GM12878 (cell line): ENCODE data around the gene SCN11A. TPM values are rescaled to one million over a fixed set of nuclear protein-coding genes. Genes with fewer than 3 reads are reported as not detected.

Experiments used
- ATAC-seq: fragments of 200-7000 bp; cut with Tn5 transposase; 3 replicates; pipeline ENCODE4 v1.9.1; 2020; ENCODE audit warnings: mild to moderate bottlenecking, moderate library complexity
- BruUV-seq: library from RNA; stranded (reverse); fragments of 400-500 nt; replicated peaks from 2 replicates; lab custom pipeline; 2021; lab: Mats Ljungman, UMichigan
- CTCF ChIA-PET: fragments of 300-600 bp; sonication (Branson Sonifier 250); formaldehyde crosslinking; extraction: SDS; loops from one replicate; lab custom pipeline; 2021; ENCODE audit warnings: inconsistent platforms; lab: Yijun Ruan, JAX
- POLR2A ChIA-PET: fragments of 350-600 bp; formaldehyde crosslinking; extraction: SDS; loops from one replicate; lab custom pipeline; 2021; ENCODE audit warnings: inconsistent platforms; lab: Charles Lee
- RAD21 ChIA-PET: fragments of 300-600 bp; sonication (Branson Sonifier 250); formaldehyde crosslinking; loops from one replicate; lab custom pipeline; 2023; ENCODE audit warnings: antibody characterized with exemption; ENCODE audit not compliant: unreplicated experiment; lab: Charles Lee
- SMC1A ChIA-PET: fragments of 300-600 bp; sonication (Branson Sonifier 250); formaldehyde crosslinking; loops from one replicate; lab custom pipeline; 2023; ENCODE audit not compliant: unreplicated experiment, uncharacterized antibody; lab: Charles Lee
- DNase-seq: peaks from one replicate; pipeline ENCODE4 v3.0.0-alpha.2; 2011; ENCODE audit warnings: low read depth, low spot score
- FAIRE-seq: peaks from 3 replicates; lab custom pipeline; 2011; peaks lifted over from hg19 to GRCh38; lab: Jason Lieb, UNC
- H2AFZ ChIP-seq: 2 replicates; pipeline ENCODE4 v1.6.0; 2011; ENCODE audit warnings: low read depth, low read length, control low read depth; ENCODE audit not compliant: control insufficient read depth
- H3K27ac ChIP-seq: 2 replicates; pipeline ENCODE4 v1.5.1; 2011; ENCODE audit warnings: control low read depth; ENCODE audit not compliant: control insufficient read depth, insufficient read depth
- H3K27me3 ChIP-seq, 2 experiments: replicated peaks in 1 of 2; 2 replicates each; pipeline versions ENCODE4 v1.6.0 to v1.6.1; 2011; ENCODE audit warnings: low read length in 1 of 2; ENCODE audit not compliant: control insufficient read depth in 2 of 2, insufficient read depth in 2 of 2
- H3K36me3 ChIP-seq, 2 experiments: 2 replicates each; pipeline ENCODE4 v1.5.1; 2011; ENCODE audit warnings: low read length in 1 of 2; ENCODE audit not compliant: control insufficient read depth in 2 of 2, insufficient read depth in 2 of 2
- H3K4me1 ChIP-seq: 2 replicates; pipeline ENCODE4 v1.6.1; 2011; ENCODE audit warnings: mild to moderate bottlenecking, low read length, moderate library complexity, mixed read lengths; ENCODE audit not compliant: control insufficient read depth, insufficient read depth
- H3K4me2 ChIP-seq: 2 replicates; pipeline ENCODE4 v1.6.0; 2011; ENCODE audit warnings: control low read depth; ENCODE audit not compliant: control insufficient read depth, insufficient read depth
- H3K4me3 ChIP-seq: fragments of 200-600 bp; sonication (generic); 2 replicates; pipeline ENCODE4 v1.5.1; 2016
- H3K79me2 ChIP-seq: 2 replicates; pipeline ENCODE4 v1.6.0; 2011; ENCODE audit warnings: low read length; ENCODE audit not compliant: control insufficient read depth, insufficient read depth
- H3K9ac ChIP-seq: 2 replicates; pipeline ENCODE4 v1.8.0; 2011; ENCODE audit warnings: low read length, control low read depth, mixed read lengths; ENCODE audit not compliant: control insufficient read depth, insufficient read depth
- H3K9me3 ChIP-seq: replicated peaks from 3 replicates; pipeline ENCODE4 v1.5.1; 2011; ENCODE audit warnings: mild to moderate bottlenecking, low read length; ENCODE audit not compliant: control insufficient read depth, insufficient read depth
- H4K20me1 ChIP-seq: 2 replicates; pipeline ENCODE4 v1.6.0; 2011; ENCODE audit not compliant: control insufficient read depth, insufficient read depth
- BCL11A ChIP-seq: IDR thresholded peaks from 2 replicates; pipeline ENCODE4 v1.6.1; 2011; ENCODE audit warnings: low read depth, low read length
- RCOR1 ChIP-seq: conservative IDR thresholded peaks from 2 replicates; pipeline ENCODE4 v1.6.1; 2012; ENCODE audit warnings: low read depth, low read length, improper control_type of control experiment
- SREBF2 ChIP-seq: IDR thresholded peaks from 2 replicates; pipeline ENCODE4 v1.6.1; 2012; ENCODE audit warnings: mild to moderate bottlenecking, low read length
- WGBS: methylation state at CpG from one replicate; pipeline ENCODE4 v1.1.6; 2016; ENCODE audit warnings: low lambda C conversion rate; ENCODE audit not compliant: insufficient replicate concordance, insufficient coverage; ENCODE audit errors: missing lambda C conversion rate; 5-methylcytosine and 5-hydroxymethylcytosine counted together
- in situ Hi-C: fragments of 300-500 bp; cut with MboI; formaldehyde crosslinking; loops from 9 replicates; pipeline ENCODE4 v1.14.3; 2018; ENCODE audit warnings: mixed read lengths
- intact Hi-C: fragments of 100-400 bp; cut with micrococcal nuclease; formaldehyde crosslinking; loops from one replicate; pipeline ENCODE4 v1.14.2; 2022; ENCODE audit not compliant: unreplicated experiment
- polyA plus RNA-seq, 11 experiments: library from polyadenylated mRNA; depleted of rRNA in 4 of 11; unstranded in 6 of 11; stranded (reverse) in 5 of 11; fragments of >200 nt; fragmentation: Nextera tagmentation in 4 of 11; fragmentation: Illumina TruSeq in 1 of 11; extraction: Ambion mirVana in 4 of 11; extraction: Trizol in 1 of 11; gene quantifications; 1 replicate in 1 of 11; 2 replicates in 10 of 11; pipeline versions ENCODE4 v1.2.1 to v1.2.3, GENCODE V29; 2011 to 2016; ENCODE audit warnings: inconsistent platforms in 2 of 11, missing spikeins in 2 of 11, low read depth in 1 of 11
- total RNA-seq, 4 experiments: library from RNA; depleted of rRNA in 3 of 4; stranded (reverse); fragments of >200 nt in 3 of 4; fragmentation: Illumina TruSeq in 1 of 4; extraction: Trizol in 1 of 4; gene quantifications; 2 replicates each; pipeline versions ENCODE4 v1.2.1 to v1.2.3, GENCODE V29; 2013 to 2021
- TF ChIP-seq, protein P1 (sequence below): IDR thresholded peaks from 2 replicates; pipeline ENCODE4 v1.6.1; 2012; ENCODE audit warnings: improper control_type of control experiment, low read depth, low read length; ENCODE audit not compliant: insufficient replicate concordance
- TF ChIP-seq, protein P2 (sequence below): IDR thresholded peaks from 2 replicates; pipeline ENCODE4 v1.6.1; 2011; ENCODE audit warnings: mild to moderate bottlenecking, low read depth, low read length, moderate library complexity; ENCODE audit not compliant: insufficient replicate concordance

SCN11A gene
- total and polyA plus RNA-seq, 10 of the 15 experiments (the other 5 are each of a cell fraction or from before 2014, with no cell fraction given), result under 0.01 to 0.14 (median 0.03) TPM; not detected in 4

DNA sequence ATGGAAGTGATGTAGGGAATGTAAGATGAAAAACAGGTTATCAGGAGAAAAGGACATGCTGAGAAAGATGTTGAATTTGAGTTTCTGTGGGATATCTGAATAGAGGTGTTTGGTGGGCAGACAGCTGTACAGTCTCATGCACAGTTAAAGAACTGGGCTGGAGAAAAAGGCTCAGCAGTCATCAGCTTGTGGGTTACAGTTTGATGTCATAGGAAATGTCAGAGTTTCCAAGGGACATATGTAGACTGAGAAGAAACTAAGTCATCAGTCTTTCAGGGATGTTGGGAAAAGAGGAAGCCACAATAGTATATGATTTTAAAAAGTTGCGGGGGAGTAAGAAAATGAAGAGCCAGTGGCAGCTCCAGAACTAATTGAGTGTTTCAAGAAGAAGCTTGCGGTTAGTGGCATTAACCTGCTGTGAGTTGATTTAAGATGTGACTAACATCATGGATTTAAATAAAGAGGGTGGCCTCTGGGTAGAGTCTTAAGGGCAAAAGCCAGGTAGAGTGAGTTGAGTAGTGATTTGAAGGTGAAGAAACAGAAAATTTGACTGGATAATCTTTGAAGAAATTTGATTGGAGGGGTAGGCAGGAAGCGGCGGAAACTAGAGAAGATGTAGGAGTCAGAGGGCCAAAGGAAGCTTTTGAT lies 31.0 kb upstream of the SCN11A start:
- Histone ChIP-seq H2AFZ (no peak overlapping the region), H3K4me3 (no peak overlapping the region), H3K4me1 (0 out of 2 replicates have a peak, but pooled peaks cover 2% of the 10 kb centered on the region), H3K27me3 (no peaks in the 10 kb centered on the region), H4K20me1 (no peaks in the 10 kb centered on the region), H3K79me2 (no peaks in the 10 kb centered on the region), H3K9ac (no peak overlapping the region), H3K4me2 (no peak overlapping the region), H3K36me3 (peaks cover 3 to 13% of the 10 kb centered on the region in 2 experiments; a peak in 3 of 4 replicates), H3K9me3 (no peaks in the 10 kb centered on the region), H3K27ac (no peak overlapping the region)
- intact Hi-C loops, result no loop called here
- 97% methylated on average over 4 of the region's 4 CpGs for WGBS
- ATAC-seq (no peak), FAIRE-seq (no peak), DNase-seq (no peak)
- ChIA-PET CTCF (no interaction called here), POLR2A (no interaction called here), SMC1A (interaction anchor here (0.9 to 2.6 kb wide), 2 partner anchors 13 to 205 kb away, joined by 3 to 8 read pairs; no protein-coding TSS in a partner anchor), RAD21 (no interaction called here)
- BruUV-seq, result no TSS peak
- in situ Hi-C loops, result no loop called here
- TF ChIP-seq, protein P1, sequence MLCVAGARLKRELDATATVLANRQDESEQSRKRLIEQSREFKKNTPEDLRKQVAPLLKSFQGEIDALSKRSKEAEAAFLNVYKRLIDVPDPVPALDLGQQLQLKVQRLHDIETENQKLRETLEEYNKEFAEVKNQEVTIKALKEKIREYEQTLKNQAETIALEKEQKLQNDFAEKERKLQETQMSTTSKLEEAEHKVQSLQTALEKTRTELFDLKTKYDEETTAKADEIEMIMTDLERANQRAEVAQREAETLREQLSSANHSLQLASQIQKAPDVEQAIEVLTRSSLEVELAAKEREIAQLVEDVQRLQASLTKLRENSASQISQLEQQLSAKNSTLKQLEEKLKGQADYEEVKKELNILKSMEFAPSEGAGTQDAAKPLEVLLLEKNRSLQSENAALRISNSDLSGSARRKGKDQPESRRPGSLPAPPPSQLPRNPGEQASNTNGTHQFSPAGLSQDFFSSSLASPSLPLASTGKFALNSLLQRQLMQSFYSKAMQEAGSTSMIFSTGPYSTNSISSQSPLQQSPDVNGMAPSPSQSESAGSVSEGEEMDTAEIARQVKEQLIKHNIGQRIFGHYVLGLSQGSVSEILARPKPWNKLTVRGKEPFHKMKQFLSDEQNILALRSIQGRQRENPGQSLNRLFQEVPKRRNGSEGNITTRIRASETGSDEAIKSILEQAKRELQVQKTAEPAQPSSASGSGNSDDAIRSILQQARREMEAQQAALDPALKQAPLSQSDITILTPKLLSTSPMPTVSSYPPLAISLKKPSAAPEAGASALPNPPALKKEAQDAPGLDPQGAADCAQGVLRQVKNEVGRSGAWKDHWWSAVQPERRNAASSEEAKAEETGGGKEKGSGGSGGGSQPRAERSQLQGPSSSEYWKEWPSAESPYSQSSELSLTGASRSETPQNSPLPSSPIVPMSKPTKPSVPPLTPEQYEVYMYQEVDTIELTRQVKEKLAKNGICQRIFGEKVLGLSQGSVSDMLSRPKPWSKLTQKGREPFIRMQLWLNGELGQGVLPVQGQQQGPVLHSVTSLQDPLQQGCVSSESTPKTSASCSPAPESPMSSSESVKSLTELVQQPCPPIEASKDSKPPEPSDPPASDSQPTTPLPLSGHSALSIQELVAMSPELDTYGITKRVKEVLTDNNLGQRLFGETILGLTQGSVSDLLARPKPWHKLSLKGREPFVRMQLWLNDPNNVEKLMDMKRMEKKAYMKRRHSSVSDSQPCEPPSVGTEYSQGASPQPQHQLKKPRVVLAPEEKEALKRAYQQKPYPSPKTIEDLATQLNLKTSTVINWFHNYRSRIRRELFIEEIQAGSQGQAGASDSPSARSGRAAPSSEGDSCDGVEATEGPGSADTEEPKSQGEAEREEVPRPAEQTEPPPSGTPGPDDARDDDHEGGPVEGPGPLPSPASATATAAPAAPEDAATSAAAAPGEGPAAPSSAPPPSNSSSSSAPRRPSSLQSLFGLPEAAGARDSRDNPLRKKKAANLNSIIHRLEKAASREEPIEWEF, result no peak
- TF ChIP-seq, protein P2, sequence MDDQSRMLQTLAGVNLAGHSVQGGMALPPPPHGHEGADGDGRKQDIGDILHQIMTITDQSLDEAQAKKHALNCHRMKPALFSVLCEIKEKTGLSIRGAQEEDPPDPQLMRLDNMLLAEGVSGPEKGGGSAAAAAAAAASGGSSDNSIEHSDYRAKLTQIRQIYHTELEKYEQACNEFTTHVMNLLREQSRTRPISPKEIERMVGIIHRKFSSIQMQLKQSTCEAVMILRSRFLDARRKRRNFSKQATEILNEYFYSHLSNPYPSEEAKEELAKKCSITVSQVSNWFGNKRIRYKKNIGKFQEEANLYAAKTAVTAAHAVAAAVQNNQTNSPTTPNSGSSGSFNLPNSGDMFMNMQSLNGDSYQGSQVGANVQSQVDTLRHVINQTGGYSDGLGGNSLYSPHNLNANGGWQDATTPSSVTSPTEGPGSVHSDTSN, result no peak
- TF ChIP-seq SREBF2 (no peak), BCL11A (no peak), RCOR1 (no peak)
